ENCODE measurements around the gene TTLL5.

- TF ChIP-seq CTCF (conservative IDR thresholded peaks at IDR 0.05; ENCODE audit: low read depth, low read length) (no peak), EZH2 (IDR thresholded peaks at IDR 0.05; ENCODE audit: low read length, unreplicated experiment) (no peak), EZH2phosphoT487 (IDR thresholded peaks at IDR 0.05; ENCODE audit: borderline replicate concordance, low read length) (no peak)
Measured at GRCh38 chr14:75927564-75928087, 266.6 kb downstream of the TTLL5 start.

Data from PC-3 (cell line).